Fibroblast of peridontal ligament (primary cell): ENCODE measurements around the gene ADGRD2.
A peak's percentile ranks its signal among the peaks of the same experiment; 100 is the strongest.

ENCODE experiments used
- DNase-seq: peaks from one replicate; pipeline ENCODE4 v3.0.0-alpha.2; 2010; ENCODE audit errors: extremely low read depth

ADGRD2 gene

GRCh38 chr9:124510650-124511425 is 60.6 kb downstream of the ADGRD2 start:
- no peak for DNase-seq

- no peak for DNase-seq
Measured at GRCh38 chr9:124511426-124511840, 61.2 kb downstream of the ADGRD2 start.

GRCh38 chr9:124511891-124512805 is 61.9 kb downstream of the ADGRD2 start:
- DNase-seq: no peak

GRCh38 chr9:124512806-124513204 is 62.6 kb downstream of the ADGRD2 start:
- no peak for DNase-seq

- no peak for DNase-seq
Measured at GRCh38 chr9:124513376-124513994, 63.2 kb downstream of the ADGRD2 start.

GRCh38 chr9:124514125-124514524 is 63.9 kb downstream of the ADGRD2 start:
- no peak for DNase-seq

GRCh38 chr9:124514874-124515273 is 64.6 kb downstream of the ADGRD2 start:
- no peak for DNase-seq

- no peak for DNase-seq
Measured at GRCh38 chr9:124517600-124517999, 67.3 kb downstream of the ADGRD2 start.

GRCh38 chr9:124518116-124518515 is 67.9 kb downstream of the ADGRD2 start:
- no peak for DNase-seq

GRCh38 chr9:124520206-124520596 is 70.0 kb downstream of the ADGRD2 start:
- DNase-seq: no peak

GRCh38 chr9:124521142-124521541 is 70.9 kb downstream of the ADGRD2 start:
- no peak for DNase-seq

- no peak for DNase-seq
Measured at GRCh38 chr9:124522121-124523098, 72.2 kb downstream of the ADGRD2 start.

- DNase-seq: no peak
Measured at GRCh38 chr9:124526174-124526573, 75.9 kb downstream of the ADGRD2 start.

GRCh38 chr9:124527781-124528180 is 77.5 kb downstream of the ADGRD2 start:
- peak; percentile 19 for DNase-seq
